ENCODE data around the gene LMNA. TPM values are rescaled to one million over a fixed set of nuclear protein-coding genes. Genes with fewer than 3 reads are reported as not detected.
"Not testable (repeated sequence)": the region's sequence is repeated elsewhere in the genome, so short reads cannot be mapped to it uniquely, and the experiment has no call there.

The LMNA gene
- 100 to 1,000 TPM; 244 to 379 (median 270) TPM for polyA plus RNA-seq (ENCODE audit: insufficient read length in 10 of 10)
- long read RNA-seq, donor 1, transcript LMNA-206 (12 exons, 3,190 nt), result major isoform, 26 of 117 reads
- long read RNA-seq, donor 1, partial matches to known transcripts, result 87 of 117 reads
- long read RNA-seq, donor 1, other reads (novel, unspliced or antisense), result 0 of 117 reads
- long read RNA-seq, donor 2, transcript LMNA-206 (12 exons, 3,190 nt), result major isoform, 28 of 67 reads
- long read RNA-seq, donor 2, partial matches to known transcripts, result 34 of 67 reads
- long read RNA-seq, donor 2, other reads (novel, unspliced or antisense), result 0 of 67 reads
- long read RNA-seq, donor 3, result 0 reads
- long read RNA-seq, donor 4, transcript LMNA-206 (12 exons, 3,190 nt), result major isoform, 17 of 79 reads
- long read RNA-seq, donor 4, partial matches to known transcripts, result 60 of 79 reads
- long read RNA-seq, donor 4, other reads (novel, unspliced or antisense), result 0 of 79 reads
- long read RNA-seq, donor 5, transcript LMNA-206 (12 exons, 3,190 nt), result major isoform, 14 of 92 reads
- long read RNA-seq, donor 5, partial matches to known transcripts, result 72 of 92 reads
- long read RNA-seq, donor 5, other reads (novel, unspliced or antisense), result 0 of 92 reads
- long read RNA-seq, donor 6, transcript LMNA-206 (12 exons, 3,190 nt), result major isoform, 39 of 259 reads
- long read RNA-seq, donor 6, partial matches to known transcripts, result 217 of 259 reads
- long read RNA-seq, donor 6, other reads (novel, unspliced or antisense), result 0 of 259 reads
- long read RNA-seq, donor 7, transcript LMNA-206 (12 exons, 3,190 nt), result major isoform, 20 of 96 reads
- long read RNA-seq, donor 7, partial matches to known transcripts, result 75 of 96 reads
- long read RNA-seq, donor 7, other reads (novel, unspliced or antisense), result 0 of 96 reads
- long read RNA-seq, donor 8, transcript LMNA-206 (12 exons, 3,190 nt), result major isoform, 13 of 87 reads
- long read RNA-seq, donor 8, partial matches to known transcripts, result 67 of 87 reads
- long read RNA-seq, donor 8, other reads (novel, unspliced or antisense), result 0 of 87 reads
- long read RNA-seq, donor 9, transcript LMNA-206 (12 exons, 3,190 nt), result major isoform, 5 of 6 reads
- long read RNA-seq, donor 9, partial matches to known transcripts, result 0 of 6 reads
- long read RNA-seq, donor 9, other reads (novel, unspliced or antisense), result 0 of 6 reads

- DNase-seq, result peak; percentile 92 to 96 (median 95)
Measured at GRCh38 chr1:156114101-156114918, at the start of gene LMNA. Gene LMNA, plus strand, starts transcription at chr1:156114711. Its CDS starts 208 bp downstream, at chr1:156114919.

- DNase-seq, result no peak
Measured at GRCh38 chr1:156065212-156065611, 49.3 kb upstream of the LMNA start.

GRCh38 chr1:156065871-156066270, 48.6 kb upstream of the LMNA start:
- no peak for DNase-seq

- no peak for DNase-seq
Measured at GRCh38 chr1:156067262-156067661, 47.2 kb upstream of the LMNA start.

GRCh38 chr1:156069490-156070455, 44.7 kb upstream of the LMNA start:
- DNase-seq, result no peak

GRCh38 chr1:156070548-156070947, 44.0 kb upstream of the LMNA start:
- no peak for DNase-seq

- not testable (repeated sequence) for DNase-seq
Measured at GRCh38 chr1:156071332-156071816, 43.1 kb upstream of the LMNA start.

- DNase-seq, result no peak
Measured at GRCh38 chr1:156072251-156072650, 42.3 kb upstream of the LMNA start.

GRCh38 chr1:156073110-156073687, 41.3 kb upstream of the LMNA start:
- no peak for DNase-seq

- DNase-seq, result no peak
Measured at GRCh38 chr1:156073740-156074139, 40.8 kb upstream of the LMNA start.

- DNase-seq, result no peak
Measured at GRCh38 chr1:156074661-156075060, 39.9 kb upstream of the LMNA start.

GRCh38 chr1:156075162-156075561, 39.3 kb upstream of the LMNA start:
- no peak for DNase-seq

- no peak for DNase-seq
Measured at GRCh38 chr1:156075775-156076204, 38.7 kb upstream of the LMNA start.

- peak in 1 of 3 donors; percentile 75 for DNase-seq
Measured at GRCh38 chr1:156076609-156077429, 37.7 kb upstream of the LMNA start.

GRCh38 chr1:156077430-156077760, 37.1 kb upstream of the LMNA start:
- no peak for DNase-seq

- no peak for DNase-seq
Measured at GRCh38 chr1:156078728-156079127, 35.8 kb upstream of the LMNA start.

GRCh38 chr1:156079762-156080161, 34.7 kb upstream of the LMNA start:
- DNase-seq, result no peak

- DNase-seq, result peak in 1 of 3 donors; percentile 67
Measured at GRCh38 chr1:156080241-156080862, 34.2 kb upstream of the LMNA start.

Measured in muscle of back (tissue), 13 donors.